ENCODE measurements around the gene SYT1. TPM values are rescaled to one million over a fixed set of nuclear protein-coding genes. Genes with fewer than 3 reads are reported as not detected.

SYT1 gene
- total RNA-seq, 4 donors from 2014 or later: 1.4 to 4.1 (median 1.8) TPM

DNA sequence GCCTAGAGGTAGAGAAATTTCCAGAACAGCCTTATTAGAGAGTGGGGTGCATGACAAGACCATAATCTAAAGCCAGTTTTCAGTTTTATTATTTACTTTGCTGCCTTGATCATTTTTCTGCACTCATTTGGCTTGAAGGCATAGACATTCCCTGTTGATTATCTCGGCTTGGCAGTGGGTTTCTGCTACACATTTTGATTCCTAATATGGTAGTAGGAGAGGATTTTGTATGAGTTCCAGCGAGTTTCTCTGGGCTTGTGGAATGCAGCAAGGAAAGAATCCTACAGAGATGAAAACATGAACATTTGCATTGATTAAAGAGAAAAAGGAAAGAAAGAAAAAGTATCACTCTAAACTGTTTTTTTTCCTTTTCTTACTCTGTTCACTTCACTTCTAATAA, 545.0 kb downstream of the SYT1 start:
- TF ChIP-seq POLR2A (IDR thresholded peaks at IDR 0.05): no peak
- TF ChIP-seq, protein P1, sequence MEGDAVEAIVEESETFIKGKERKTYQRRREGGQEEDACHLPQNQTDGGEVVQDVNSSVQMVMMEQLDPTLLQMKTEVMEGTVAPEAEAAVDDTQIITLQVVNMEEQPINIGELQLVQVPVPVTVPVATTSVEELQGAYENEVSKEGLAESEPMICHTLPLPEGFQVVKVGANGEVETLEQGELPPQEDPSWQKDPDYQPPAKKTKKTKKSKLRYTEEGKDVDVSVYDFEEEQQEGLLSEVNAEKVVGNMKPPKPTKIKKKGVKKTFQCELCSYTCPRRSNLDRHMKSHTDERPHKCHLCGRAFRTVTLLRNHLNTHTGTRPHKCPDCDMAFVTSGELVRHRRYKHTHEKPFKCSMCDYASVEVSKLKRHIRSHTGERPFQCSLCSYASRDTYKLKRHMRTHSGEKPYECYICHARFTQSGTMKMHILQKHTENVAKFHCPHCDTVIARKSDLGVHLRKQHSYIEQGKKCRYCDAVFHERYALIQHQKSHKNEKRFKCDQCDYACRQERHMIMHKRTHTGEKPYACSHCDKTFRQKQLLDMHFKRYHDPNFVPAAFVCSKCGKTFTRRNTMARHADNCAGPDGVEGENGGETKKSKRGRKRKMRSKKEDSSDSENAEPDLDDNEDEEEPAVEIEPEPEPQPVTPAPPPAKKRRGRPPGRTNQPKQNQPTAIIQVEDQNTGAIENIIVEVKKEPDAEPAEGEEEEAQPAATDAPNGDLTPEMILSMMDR (IDR thresholded peaks at IDR 0.05): no peak
- Histone ChIP-seq H3K4me1 (peaks cover 0 to 24% (median 0%) of the 10 kb centered on the region in 4 donors), H3K4me3 (no peak overlapping the region), H3K27me3 (no peaks in the 10 kb centered on the region), H3K9me3 (no peaks in the 10 kb centered on the region), H3K36me3 (no peaks in the 10 kb centered on the region), H3K27ac (no peak overlapping the region)
- no peak for DNase-seq

GRCh38 chr12:79411791-79412190, 547.2 kb downstream of the SYT1 start:
- H3K9me3 ChIP-seq: no peaks in the 10 kb centered on the region
- TF ChIP-seq, protein P1 (IDR thresholded peaks at IDR 0.05): no peak
- TF ChIP-seq POLR2A (IDR thresholded peaks at IDR 0.05): no peak

DNA sequence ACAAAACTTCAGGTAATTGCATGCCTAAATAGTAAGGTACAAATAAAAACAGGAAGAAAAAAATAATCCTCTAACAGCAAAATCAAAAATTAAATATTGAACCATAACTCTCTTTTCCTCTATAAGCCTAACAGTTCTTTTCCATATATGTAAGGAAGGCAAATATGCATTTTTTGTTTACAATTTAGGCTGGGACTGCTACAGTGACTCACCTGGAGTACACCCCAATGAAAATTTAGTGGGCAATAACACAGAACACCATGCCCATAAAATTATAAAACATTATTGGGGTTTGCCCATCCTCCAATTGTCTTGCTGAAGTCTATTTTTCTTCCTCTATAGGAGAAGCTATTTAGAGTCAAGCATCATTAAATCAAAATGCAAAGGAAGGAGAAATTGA, 549.2 kb downstream of the SYT1 start:
- Histone ChIP-seq H3K27ac (peak overlapping the region in 2 of 4 donors; percentile 29 to 60), H3K27me3 (no peaks in the 10 kb centered on the region), H3K36me3 (no peaks in the 10 kb centered on the region), H3K4me3 (no peak overlapping the region), H3K9me3 (no peaks in the 10 kb centered on the region), H3K4me1 (peaks cover 0 to 25% (median 0%) of the 10 kb centered on the region in 4 donors)
- no peak for TF ChIP-seq POLR2A (IDR thresholded peaks at IDR 0.05)
- TF ChIP-seq, protein P1 (IDR thresholded peaks at IDR 0.05): no peak
- no peak for DNase-seq

More at GRCh38 chr12:79411791-79412190, 547.2 kb downstream of the SYT1 start:
- Histone ChIP-seq H3K36me3 (no peaks in the 10 kb centered on the region), H3K4me1 (peaks cover 0 to 33% (median 0%) of the 10 kb centered on the region in 4 donors), H3K27ac (no peak overlapping the region), H3K27me3 (no peaks in the 10 kb centered on the region), H3K4me3 (no peak overlapping the region)
- DNase-seq: no peak

- Histone ChIP-seq H3K4me1 (peaks cover 0 to 23% (median 0%) of the 10 kb centered on the region in 4 donors), H3K9me3 (no peaks in the 10 kb centered on the region), H3K27me3 (no peaks in the 10 kb centered on the region), H3K4me3 (no peak overlapping the region), H3K36me3 (no peaks in the 10 kb centered on the region), H3K27ac (peak overlapping the region in 2 of 4 donors; percentile 29 to 60)
- DNase-seq: peak in 1 of 3 donors; percentile 54
- TF ChIP-seq, protein P1 (IDR thresholded peaks at IDR 0.05): no peak
- no peak for TF ChIP-seq POLR2A (IDR thresholded peaks at IDR 0.05)
Observed at GRCh38 chr12:79414252-79414651, 549.7 kb downstream of the SYT1 start.

DNA sequence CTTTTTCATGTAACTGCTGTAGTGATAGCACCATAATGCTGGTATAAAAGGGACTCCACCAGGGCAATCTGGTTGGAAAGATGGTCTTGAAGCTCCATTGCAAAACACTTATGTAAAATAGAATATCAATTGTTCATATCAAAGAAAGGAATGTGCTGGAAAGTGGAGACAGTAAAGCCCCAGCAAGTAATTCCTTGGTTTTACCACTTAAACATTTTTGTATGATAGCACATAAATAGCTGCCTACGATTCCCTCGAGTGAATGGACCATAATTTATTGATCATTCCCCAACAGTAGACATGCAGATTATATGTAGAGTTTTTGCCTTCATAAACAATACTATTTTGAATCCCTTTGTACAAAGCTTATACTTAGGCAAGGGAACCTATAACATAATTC, 550.7 kb downstream of the SYT1 start:
- Histone ChIP-seq H3K4me1 (peaks cover 0 to 23% (median 0%) of the 10 kb centered on the region in 4 donors), H3K27ac (peak overlapping the region in 3 of 4 donors; percentile 7 to 61 (median 29)), H3K36me3 (no peaks in the 10 kb centered on the region), H3K9me3 (no peaks in the 10 kb centered on the region), H3K27me3 (no peaks in the 10 kb centered on the region), H3K4me3 (no peak overlapping the region)
- TF ChIP-seq, protein P1 (IDR thresholded peaks at IDR 0.05): no peak
- TF ChIP-seq POLR2A (IDR thresholded peaks at IDR 0.05): no peak
- DNase-seq: no peak

Measured in Peyer's patch (tissue), 4 donors.